Stimulated activated memory B cell treated with anti-CD40 and anti-IgM and Interleukin-4, amounts not matched to agents 10 μg/mL and 1 μg/mL and 100 μg/mL, for 72 hours (primary cell): ENCODE data around the gene PNKD.

ENCODE experiments used
- ATAC-seq: fragments of 150-1000 bp; cut with Tn5 transposase; 2 replicates; pipeline ENCODE4 v1.10.0; 2021
- H3K27ac Mint-ChIP-seq: one replicate; pipeline ENCODE4 v1.8.0; 2022; ENCODE audit warnings: mild to moderate bottlenecking, mixed read lengths
- H3K27me3 Mint-ChIP-seq: one replicate; pipeline ENCODE4 v1.8.0; 2022; ENCODE audit warnings: mixed read lengths
- H3K36me3 Mint-ChIP-seq: one replicate; pipeline ENCODE4 v1.8.0; 2022; ENCODE audit warnings: mixed read lengths
- H3K4me1 Mint-ChIP-seq: one replicate; pipeline ENCODE4 v1.8.0; 2022; ENCODE audit warnings: mixed read lengths
- H3K4me3 Mint-ChIP-seq: one replicate; pipeline ENCODE4 v1.8.0; 2022; ENCODE audit warnings: mild to moderate bottlenecking, moderate library complexity, mixed read lengths
- H3K9me3 Mint-ChIP-seq: one replicate; pipeline ENCODE4 v1.8.0; 2022; ENCODE audit warnings: mixed read lengths

PNKD gene

DNA sequence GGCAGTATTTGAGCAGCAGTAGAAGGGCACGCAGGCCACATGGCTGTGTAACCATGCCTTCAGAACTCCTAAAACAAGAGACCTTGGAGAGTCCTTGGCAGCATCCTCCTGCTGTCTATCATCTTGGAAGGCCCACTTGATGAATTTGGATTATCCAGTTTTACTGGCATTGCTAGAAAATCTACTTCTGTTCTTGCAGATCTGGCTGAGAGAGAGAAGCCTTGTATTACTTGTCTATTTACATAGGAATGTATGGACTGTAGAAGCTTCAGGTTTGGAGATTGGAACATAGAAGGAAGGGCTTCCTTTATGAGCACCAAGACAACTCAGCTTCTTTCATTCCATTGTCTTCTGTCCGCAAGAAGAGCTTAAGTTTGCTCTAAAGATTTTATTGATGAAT is 25.7 kb upstream of the PNKD start:
- no peaks in the 10 kb centered on the region for H3K27me3 Mint-ChIP-seq
- no peaks in the 10 kb centered on the region for H3K9me3 Mint-ChIP-seq
- peak overlapping the region; percentile 37 for H3K27ac Mint-ChIP-seq
- no peaks in the 10 kb centered on the region for H3K4me1 Mint-ChIP-seq
- ATAC-seq: no peak
- H3K4me3 Mint-ChIP-seq: no peak overlapping the region
- peaks cover 50% of the 10 kb centered on the region for H3K36me3 Mint-ChIP-seq

DNA sequence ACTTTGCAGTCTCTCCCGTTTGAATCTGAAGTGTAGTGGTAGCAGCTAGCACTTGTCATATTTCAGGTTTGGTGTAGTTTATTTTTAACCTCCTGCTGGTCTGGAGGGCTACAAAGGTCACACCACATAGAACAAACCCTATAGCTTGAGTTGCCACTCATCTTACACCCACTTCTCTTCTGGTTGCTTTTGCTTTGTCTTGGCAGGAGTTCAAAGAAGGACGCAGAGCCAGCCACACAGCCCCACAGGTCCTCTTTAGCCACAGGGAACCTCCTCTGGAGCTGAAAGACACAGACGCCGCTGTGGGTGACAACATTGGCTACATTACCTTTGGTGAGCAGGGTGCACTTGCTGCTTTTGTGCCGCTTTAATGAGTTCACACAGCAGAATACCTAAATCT is 25.1 kb upstream of the PNKD start:
- Mint-ChIP-seq H3K36me3 (peaks cover 50% of the 10 kb centered on the region), H3K27ac (no peak overlapping the region), H3K4me3 (no peak overlapping the region), H3K4me1 (no peaks in the 10 kb centered on the region), H3K9me3 (no peaks in the 10 kb centered on the region), H3K27me3 (no peaks in the 10 kb centered on the region)
- no peak for ATAC-seq

DNA sequence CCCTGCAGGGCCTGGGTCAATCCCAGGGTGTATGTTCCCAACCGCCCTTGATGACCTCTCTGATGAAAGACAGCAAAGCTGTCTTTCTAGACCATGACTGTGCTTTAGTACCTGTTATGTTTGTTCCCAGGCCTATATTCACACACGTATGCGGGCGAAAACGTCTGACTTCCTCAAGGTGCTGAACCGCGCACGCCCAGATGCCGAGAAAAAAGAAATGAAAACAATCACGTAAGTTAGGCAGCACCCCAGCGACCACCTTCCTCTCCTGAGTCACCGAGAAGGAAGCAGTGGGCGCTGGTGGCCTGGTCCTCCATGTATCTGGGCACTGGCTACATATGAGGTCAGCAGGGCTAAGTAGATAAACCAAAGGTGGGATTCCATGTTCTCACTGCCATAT is 20.6 kb upstream of the PNKD start:
- no peak for ATAC-seq
- Mint-ChIP-seq H3K36me3 (peaks cover 77% of the 10 kb centered on the region), H3K4me1 (peaks cover 18% of the 10 kb centered on the region), H3K27me3 (no peaks in the 10 kb centered on the region), H3K27ac (no peak overlapping the region), H3K9me3 (no peaks in the 10 kb centered on the region), H3K4me3 (no peak overlapping the region)

DNA sequence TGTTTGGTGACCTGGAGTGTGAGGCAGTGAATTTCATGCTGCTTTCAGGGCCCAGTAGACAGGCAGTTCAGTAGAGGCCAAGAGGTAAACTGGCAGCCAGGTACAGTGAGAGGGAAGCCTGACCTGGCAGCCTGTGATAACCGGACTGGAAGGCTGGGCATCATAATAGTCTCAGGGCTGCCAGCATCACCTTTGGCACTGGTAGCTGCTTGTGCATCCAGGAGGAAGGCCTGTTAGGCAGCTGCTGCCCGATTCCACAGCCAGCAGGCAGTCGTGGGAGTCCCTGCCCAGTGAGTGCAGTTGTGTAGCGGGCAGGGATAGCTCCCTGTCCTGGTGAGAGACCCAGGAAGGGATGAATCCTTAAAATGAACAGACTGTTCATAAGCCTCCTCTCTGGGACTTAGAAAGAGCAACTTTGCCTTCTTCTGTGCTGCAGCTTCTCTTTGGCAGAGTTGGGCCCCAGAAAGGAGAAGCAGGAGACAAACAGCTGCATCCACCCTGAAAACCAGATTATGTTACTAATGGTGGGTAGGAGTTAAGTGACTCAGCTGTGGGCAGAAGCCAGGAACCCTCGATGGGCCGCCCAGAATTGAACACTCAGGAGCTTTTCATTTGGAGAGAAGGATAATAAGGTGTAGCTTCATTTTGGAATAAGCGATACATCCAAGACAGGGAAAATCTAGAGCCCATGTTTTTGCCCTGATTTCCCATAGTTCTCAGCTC is 17.6 kb upstream of the PNKD start:
- H3K27me3 Mint-ChIP-seq: no peaks in the 10 kb centered on the region
- peaks cover 45% of the 10 kb centered on the region for H3K4me1 Mint-ChIP-seq
- peaks cover 76% of the 10 kb centered on the region for H3K36me3 Mint-ChIP-seq
- no peak overlapping the region for H3K4me3 Mint-ChIP-seq
- H3K27ac Mint-ChIP-seq: peak overlapping the region; percentile 22
- no peaks in the 10 kb centered on the region for H3K9me3 Mint-ChIP-seq
- no peak for ATAC-seq

DNA sequence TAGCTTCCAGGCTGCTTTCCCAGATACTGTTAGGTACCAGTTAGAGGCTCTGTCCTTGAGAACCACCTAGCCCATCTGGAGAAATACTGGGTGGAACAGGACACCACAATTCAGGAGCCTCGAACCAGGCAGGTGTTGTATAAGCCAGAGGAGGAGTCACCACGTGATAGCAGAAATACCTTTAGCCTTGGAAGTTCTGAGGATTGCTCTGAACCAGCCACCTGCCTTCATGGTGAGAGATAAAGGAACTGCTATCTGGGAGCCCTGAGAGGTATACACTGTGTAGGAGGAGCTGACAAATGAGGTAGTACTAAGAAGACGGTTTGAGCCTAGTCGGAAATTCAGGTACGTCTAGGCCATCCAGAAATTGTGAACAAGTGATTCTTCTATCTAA is 17.1 kb upstream of the PNKD start:
- no peak for ATAC-seq
- H3K27me3 Mint-ChIP-seq: no peaks in the 10 kb centered on the region
- H3K4me3 Mint-ChIP-seq: no peak overlapping the region
- no peak overlapping the region for H3K27ac Mint-ChIP-seq
- H3K4me1 Mint-ChIP-seq: peaks cover 49% of the 10 kb centered on the region
- H3K9me3 Mint-ChIP-seq: no peaks in the 10 kb centered on the region
- peaks cover 72% of the 10 kb centered on the region for H3K36me3 Mint-ChIP-seq

DNA sequence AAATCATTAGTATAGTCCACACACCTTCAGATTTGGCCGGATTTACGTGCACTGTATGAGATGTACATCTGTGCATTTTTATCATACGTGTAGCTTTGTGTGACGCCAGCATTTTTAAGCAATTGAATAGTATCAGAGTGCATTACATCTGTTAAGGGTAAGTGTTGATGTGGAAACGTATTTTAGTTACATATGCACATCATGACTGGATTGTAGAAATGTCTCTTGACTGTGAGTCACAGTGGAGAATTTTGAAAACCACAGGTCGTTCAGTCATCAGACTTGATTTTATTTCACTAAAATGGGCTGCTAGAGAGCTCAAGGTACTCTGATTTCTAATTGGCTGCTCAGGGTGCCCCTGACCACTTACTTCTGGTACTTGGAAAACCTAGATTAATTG is 14.9 kb upstream of the PNKD start:
- peaks cover 70% of the 10 kb centered on the region for H3K4me1 Mint-ChIP-seq
- no peaks in the 10 kb centered on the region for H3K27me3 Mint-ChIP-seq
- no peaks in the 10 kb centered on the region for H3K9me3 Mint-ChIP-seq
- no peak for ATAC-seq
- H3K4me3 Mint-ChIP-seq: no peak overlapping the region
- H3K36me3 Mint-ChIP-seq: peaks cover 50% of the 10 kb centered on the region
- peak overlapping the region; percentile 77 for H3K27ac Mint-ChIP-seq

DNA sequence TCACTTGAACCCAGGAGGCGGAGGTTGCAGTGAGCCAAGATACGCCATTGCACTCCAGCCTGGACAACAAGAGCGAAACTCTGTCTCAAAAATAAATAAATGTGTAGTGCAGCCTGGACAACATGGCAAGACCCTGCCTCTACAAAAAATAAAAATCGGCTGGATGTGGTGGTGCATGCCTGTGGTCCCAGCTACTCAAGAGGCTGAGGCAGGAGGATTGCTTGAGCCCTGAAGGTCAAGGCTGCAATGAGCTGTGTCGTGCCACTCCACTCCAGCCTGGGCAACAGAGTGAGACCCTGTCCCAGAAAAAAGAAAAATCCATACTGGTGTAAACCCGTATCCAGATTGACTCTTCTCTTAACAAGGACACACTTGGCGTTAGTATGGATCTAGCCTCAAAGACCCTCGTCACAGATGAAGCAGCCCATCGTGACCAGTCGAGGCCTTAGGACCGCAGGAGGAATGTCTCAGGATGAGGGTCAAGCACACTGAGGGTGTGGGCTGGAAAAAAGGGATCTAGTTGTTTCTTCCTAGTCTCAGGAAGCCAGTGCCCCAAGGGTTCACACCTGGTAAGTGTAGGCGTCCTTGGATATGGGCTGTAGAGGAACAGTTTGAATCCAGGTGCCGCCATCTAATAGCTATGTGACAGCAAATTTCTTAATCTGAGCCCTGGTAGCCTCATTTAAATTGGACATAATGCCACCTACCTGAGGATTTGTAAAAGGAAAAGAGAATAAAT is 13.5 kb upstream of the PNKD start:
- Mint-ChIP-seq H3K36me3 (peaks cover 37% of the 10 kb centered on the region), H3K27ac (peak overlapping the region; percentile 77), H3K9me3 (no peaks in the 10 kb centered on the region), H3K27me3 (no peaks in the 10 kb centered on the region), H3K4me1 (peaks cover 83% of the 10 kb centered on the region), H3K4me3 (no peak overlapping the region)
- no peak for ATAC-seq

DNA sequence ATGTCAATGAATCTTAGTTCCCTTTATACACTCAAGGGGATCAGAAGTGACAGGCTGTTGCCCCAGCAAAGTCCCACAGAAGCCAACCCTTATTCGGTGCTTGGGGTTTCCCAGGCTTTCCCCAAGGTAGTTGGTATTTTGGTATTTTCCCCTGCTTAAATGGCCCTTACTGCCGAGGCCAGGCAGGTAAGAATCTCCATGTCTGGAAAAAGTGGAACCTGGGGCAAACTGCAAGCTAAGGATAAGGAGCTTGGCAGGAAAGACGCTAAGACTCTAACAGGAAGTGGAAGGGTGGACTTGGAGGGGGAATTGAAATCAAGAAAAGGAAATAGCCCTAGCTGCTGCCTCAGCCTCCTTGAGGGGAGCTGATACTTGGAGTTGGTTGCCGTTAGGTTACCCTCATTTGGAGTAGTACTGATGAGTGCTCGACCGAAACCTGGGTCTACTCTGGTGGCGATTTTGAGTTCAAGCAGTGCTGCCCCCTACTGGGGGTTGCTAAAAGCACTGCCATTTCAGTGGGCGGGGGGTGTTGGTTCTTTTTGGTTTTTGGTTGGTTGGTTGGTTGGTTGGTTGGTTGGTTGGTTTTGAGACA is 12.8 kb upstream of the PNKD start:
- peaks cover 32% of the 10 kb centered on the region for H3K36me3 Mint-ChIP-seq
- peaks cover 90% of the 10 kb centered on the region for H3K4me1 Mint-ChIP-seq

DNA sequence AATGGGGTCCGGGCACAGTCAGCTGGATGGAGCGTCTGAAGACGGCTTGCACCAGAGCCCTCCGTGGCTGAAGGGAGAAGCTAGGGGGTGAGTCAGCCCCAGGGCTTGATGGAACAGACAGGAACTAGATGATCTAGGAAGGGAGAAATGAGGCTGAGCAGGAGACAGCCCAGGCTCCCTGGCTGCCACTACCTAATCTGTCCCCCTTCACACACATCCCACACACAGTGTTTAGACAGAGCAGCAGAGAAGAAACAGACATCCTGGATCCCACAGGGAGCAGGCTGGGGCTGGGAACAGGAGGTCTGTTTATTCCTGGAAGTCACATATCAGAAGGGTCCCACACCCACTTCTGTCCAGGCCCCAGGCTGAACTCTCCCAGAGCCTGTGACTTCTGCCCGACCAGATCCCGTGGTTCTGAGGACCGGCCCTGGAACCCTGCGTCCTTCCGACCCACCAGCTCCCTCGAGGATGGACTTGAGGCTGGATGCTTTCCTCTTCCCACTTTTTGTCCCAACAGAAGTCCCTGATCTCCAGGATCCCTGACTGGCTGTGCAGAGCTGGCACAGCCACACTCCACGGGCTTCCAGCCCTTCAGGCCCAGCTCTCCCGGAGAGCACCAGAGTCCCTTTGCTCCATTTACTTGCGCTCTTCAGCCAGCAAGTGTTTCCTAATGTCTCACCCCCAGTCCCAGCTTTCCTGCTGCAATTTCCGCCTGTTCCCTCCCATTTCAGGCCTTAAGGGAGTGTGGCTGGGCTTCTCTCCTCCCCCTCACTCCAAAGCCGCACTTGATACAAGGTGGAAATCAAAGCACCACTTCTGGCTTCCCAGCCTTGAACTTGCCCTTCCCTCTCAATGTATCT is 11.0 kb upstream of the PNKD start:
- Mint-ChIP-seq H3K4me1 (peaks cover 91% of the 10 kb centered on the region), H3K27ac (peak overlapping the region; percentile 73), H3K9me3 (no peaks in the 10 kb centered on the region), H3K4me3 (peak overlapping the region; percentile 4), H3K27me3 (no peaks in the 10 kb centered on the region), H3K36me3 (peaks cover 31% of the 10 kb centered on the region)
- ATAC-seq: no peak

More for the DNA sequence above, 12.8 kb upstream of the PNKD start:
- Mint-ChIP-seq H3K27ac (peak overlapping the region; percentile 77), H3K4me3 (peak overlapping the region; percentile 31), H3K9me3 (no peaks in the 10 kb centered on the region), H3K27me3 (no peaks in the 10 kb centered on the region)
- peak; percentile 96 for ATAC-seq

DNA sequence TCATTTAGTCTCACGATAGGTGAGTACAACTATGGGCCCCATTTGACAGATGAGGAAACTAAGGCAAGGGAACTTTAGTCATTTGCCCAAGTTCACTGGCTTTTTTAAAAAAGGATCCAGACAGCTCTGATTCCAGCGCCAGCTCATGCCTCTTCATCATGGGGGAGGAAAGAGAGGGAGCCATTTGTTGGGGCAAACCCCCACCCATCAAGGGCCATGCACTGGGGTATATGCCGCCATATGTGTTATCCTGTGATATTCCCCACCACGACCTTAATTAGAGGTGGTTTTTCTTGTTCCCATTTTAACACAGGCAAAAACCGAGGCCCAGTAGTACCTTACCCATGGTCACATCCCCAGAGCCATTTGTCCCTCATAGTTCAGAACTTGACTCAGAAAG is 10.2 kb upstream of the PNKD start:
- H3K27ac Mint-ChIP-seq: peak overlapping the region; percentile 73
- no peak overlapping the region for H3K4me3 Mint-ChIP-seq
- H3K27me3 Mint-ChIP-seq: no peaks in the 10 kb centered on the region
- ATAC-seq: no peak
- H3K4me1 Mint-ChIP-seq: peaks cover 97% of the 10 kb centered on the region
- no peaks in the 10 kb centered on the region for H3K9me3 Mint-ChIP-seq
- peaks cover 31% of the 10 kb centered on the region for H3K36me3 Mint-ChIP-seq

DNA sequence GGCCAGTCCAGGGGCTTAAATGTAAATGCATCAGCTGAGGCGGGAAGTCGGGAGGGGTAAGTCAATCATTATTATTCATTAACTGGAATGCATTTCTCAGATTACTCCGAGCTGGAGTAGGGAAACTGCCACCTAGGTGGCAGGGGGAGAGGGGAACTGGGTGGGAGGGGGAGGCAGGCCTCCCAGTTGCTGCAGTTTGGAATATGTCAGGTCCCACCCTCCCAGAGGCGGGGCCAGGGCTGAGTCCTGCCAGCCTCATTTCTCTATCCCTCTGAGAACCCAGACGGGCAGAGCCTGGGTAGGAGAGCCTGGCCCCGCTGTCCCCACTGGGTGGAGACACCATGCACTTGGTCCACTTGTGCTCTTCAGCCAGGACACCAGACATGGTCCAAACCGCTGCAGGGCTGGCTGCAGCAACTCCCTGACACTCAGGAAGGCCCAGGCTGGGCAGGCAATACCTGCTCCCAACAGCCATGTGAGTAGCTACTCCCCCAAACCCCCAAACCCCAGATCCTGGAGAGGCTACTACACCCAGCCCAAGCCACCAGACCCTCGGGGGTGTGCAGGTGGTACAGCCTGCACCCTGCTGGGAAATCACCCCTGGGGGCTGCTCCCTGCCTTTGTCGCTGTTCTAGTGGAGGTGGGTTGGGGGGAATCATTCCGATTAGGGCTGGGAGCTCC is 9.4 kb upstream of the PNKD start, which contains the start of gene GPBAR1:
TSS of gene GPBAR1 (plus strand) at position 274 of the 681 bp plus-strand sequence. CDS start 1,710 bp downstream, outside the sequence.
- peak within 1 kb of the TSS; percentile 6 for H3K4me3 Mint-ChIP-seq
- peak within 1 kb of the TSS; percentile 73 for H3K27ac Mint-ChIP-seq
- no peaks in the 10 kb centered on the region for H3K9me3 Mint-ChIP-seq
- peaks cover 97% of the 10 kb centered on the region for H3K4me1 Mint-ChIP-seq
- no peak for ATAC-seq
- H3K36me3 Mint-ChIP-seq: peaks cover 35% of the 10 kb centered on the region
- no peaks in the 10 kb centered on the region for H3K27me3 Mint-ChIP-seq

DNA sequence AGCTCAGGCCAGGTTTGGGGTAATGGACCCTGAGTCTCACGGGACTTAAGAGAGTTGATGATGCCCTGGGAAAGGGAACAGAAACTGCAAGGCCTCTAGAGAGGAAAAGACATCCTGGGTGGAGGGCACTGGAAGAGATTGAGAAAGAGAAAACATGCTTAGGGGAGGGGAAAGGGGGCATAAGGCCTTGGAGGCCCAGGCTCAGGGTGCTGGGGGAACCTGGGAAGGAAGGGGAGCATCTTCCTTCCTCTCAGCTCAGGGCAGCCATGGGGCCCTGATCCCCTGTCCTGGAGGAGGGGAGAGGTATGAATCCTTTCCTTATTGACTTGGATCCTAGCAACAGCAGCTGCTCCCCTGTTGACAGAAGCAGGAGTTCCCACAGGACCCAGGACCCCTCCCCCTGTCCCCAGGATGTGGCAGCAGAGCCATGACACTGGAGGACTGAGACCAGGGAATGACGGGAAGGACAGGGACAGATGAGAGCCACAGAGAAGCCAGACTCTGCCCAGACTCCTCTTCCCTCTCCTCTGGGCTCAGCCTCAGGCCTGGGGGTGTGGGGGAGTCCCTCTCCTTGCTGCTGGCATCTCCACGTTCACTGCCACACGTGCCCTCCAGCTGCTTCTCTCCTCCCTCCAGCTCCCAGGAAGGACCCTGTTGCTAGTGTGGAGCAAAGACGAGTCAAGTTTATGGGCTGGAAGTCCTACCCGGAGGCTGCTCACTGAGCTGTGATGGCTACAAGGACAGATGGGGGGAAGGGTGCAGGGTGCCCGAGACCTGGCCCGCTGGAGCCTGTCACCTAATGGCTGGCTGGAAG is 8.7 kb upstream of the PNKD start:
- no peaks in the 10 kb centered on the region for H3K27me3 Mint-ChIP-seq
- no peak for ATAC-seq
- H3K4me1 Mint-ChIP-seq: peaks cover 94% of the 10 kb centered on the region
- peak overlapping the region; percentile 6 for H3K4me3 Mint-ChIP-seq
- peak overlapping the region; percentile 73 for H3K27ac Mint-ChIP-seq
- H3K36me3 Mint-ChIP-seq: peaks cover 38% of the 10 kb centered on the region
- no peaks in the 10 kb centered on the region for H3K9me3 Mint-ChIP-seq

DNA sequence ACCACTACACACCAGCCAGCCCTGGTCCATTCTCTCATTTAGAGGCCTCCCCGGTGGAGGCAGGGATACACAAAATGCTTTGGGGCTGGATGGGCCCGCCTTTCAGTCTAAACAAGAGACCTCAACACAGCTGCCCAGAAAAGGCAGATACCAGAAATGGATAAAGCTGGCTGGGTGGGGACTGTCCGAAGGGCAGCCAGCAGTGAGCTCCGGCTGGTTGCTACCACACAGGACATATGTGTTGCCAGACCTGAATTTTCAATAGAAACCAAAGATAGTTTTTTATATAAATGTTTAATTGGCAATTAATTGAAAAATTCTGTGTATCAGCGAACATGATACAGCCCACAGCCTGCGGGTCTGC is 8.1 kb upstream of the PNKD start:
- Mint-ChIP-seq H3K4me1 (peaks cover 94% of the 10 kb centered on the region), H3K27ac (peak overlapping the region; percentile 73), H3K9me3 (no peaks in the 10 kb centered on the region), H3K36me3 (peaks cover 44% of the 10 kb centered on the region), H3K27me3 (no peaks in the 10 kb centered on the region), H3K4me3 (no peak overlapping the region)
- no peak for ATAC-seq
